Measurements from ENCODE around the gene FCHO1. TPM values are rescaled to one million over a fixed set of nuclear protein-coding genes. Genes with fewer than 3 reads are reported as not detected.

Gene FCHO1
- total and polyA plus RNA-seq, 10 of the 15 experiments (the other 5 are each of a cell fraction or from before 2014, with no cell fraction given): 0.14 to 45.8 (median 15.8) TPM

DNA sequence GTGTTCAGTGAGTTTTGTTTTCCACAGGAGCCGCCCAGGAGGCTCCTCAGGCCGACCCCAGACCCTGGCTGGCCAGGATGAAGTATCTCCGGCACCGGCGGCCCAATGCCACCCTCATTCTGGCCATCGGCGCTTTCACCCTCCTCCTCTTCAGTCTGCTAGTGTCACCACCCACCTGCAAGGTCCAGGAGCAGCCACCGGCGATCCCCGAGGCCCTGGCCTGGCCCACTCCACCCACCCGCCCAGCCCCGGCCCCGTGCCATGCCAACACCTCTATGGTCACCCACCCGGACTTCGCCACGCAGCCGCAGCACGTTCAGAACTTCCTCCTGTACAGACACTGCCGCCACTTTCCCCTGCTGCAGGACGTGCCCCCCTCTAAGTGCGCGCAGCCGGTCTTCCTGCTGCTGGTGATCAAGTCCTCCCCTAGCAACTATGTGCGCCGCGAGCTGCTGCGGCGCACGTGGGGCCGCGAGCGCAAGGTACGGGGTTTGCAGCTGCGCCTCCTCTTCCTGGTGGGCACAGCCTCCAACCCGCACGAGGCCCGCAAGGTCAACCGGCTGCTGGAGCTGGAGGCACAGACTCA, 56.5 kb downstream of the FCHO1 start (continued):
- no peak for TF ChIP-seq TBL1XR1 (IDR thresholded peaks at IDR 0.05; ENCODE audit: low read depth, low read length)
- TF ChIP-seq, protein P1, sequence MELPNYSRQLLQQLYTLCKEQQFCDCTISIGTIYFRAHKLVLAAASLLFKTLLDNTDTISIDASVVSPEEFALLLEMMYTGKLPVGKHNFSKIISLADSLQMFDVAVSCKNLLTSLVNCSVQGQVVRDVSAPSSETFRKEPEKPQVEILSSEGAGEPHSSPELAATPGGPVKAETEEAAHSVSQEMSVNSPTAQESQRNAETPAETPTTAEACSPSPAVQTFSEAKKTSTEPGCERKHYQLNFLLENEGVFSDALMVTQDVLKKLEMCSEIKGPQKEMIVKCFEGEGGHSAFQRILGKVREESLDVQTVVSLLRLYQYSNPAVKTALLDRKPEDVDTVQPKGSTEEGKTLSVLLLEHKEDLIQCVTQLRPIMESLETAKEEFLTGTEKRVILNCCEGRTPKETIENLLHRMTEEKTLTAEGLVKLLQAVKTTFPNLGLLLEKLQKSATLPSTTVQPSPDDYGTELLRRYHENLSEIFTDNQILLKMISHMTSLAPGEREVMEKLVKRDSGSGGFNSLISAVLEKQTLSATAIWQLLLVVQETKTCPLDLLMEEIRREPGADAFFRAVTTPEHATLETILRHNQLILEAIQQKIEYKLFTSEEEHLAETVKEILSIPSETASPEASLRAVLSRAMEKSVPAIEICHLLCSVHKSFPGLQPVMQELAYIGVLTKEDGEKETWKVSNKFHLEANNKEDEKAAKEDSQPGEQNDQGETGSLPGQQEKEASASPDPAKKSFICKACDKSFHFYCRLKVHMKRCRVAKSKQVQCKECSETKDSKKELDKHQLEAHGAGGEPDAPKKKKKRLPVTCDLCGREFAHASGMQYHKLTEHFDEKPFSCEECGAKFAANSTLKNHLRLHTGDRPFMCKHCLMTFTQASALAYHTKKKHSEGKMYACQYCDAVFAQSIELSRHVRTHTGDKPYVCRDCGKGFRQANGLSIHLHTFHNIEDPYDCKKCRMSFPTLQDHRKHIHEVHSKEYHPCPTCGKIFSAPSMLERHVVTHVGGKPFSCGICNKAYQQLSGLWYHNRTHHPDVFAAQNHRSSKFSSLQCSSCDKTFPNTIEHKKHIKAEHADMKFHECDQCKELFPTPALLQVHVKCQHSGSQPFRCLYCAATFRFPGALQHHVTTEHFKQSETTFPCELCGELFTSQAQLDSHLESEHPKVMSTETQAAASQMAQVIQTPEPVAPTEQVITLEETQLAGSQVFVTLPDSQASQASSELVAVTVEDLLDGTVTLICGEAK (IDR thresholded peaks at IDR 0.05; ENCODE audit: borderline replicate concordance): no peak

DNA sequence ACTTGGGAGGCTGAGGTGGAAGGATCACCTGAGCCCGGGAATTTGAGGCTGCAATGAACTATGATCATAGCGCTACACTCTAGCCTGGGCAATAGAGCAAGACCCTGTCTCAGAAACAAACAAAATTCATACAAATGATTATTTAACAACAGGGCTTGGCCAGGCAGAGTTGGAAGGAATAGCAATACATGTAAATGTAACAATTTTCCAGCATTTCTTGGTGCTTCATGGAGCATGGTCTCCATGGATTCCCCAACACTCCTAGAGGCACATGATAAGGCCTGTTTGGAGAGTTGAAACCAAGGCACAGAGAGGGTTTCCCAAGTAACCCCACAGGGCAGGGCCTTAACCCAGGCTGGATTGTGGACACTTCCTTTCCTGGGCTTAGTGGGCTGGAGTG, 59.8 kb downstream of the FCHO1 start:
- intact Hi-C loops (cut with micrococcal nuclease; ENCODE audit: unreplicated experiment) (no loop called here), in situ Hi-C loops (cut with MboI) (no loop called here)
- BruUV-seq (replicated peaks): no TSS peak
- ChIA-PET POLR2A (no interaction called here), SMC1A (ENCODE audit: uncharacterized antibody, unreplicated experiment) (no interaction called here), CTCF (no interaction called here), RAD21 (ENCODE audit: unreplicated experiment) (no interaction called here)
- Histone ChIP-seq H3K4me3 (no peak overlapping the region), H3K4me1 (ENCODE audit: control insufficient read depth, insufficient read depth, low read length) (no peaks in the 10 kb centered on the region), H3K79me2 (ENCODE audit: control insufficient read depth, insufficient read depth, low read length) (no peaks in the 10 kb centered on the region), H3K27me3 (replicated peaks in 1 of 2; ENCODE audit: control insufficient read depth in 2 of 2, insufficient read depth in 2 of 2, low read length in 1 of 2) (peaks cover 4% of the 10 kb centered on the region in 2 experiments; a peak in 3 of 4 replicates), H3K27ac (ENCODE audit: control insufficient read depth, insufficient read depth) (no peak overlapping the region), H3K9ac (ENCODE audit: control insufficient read depth, insufficient read depth, low read length) (no peak overlapping the region), H2AFZ (ENCODE audit: control insufficient read depth, low read depth, low read length) (no peak overlapping the region), H4K20me1 (ENCODE audit: control insufficient read depth, insufficient read depth) (no peaks in the 10 kb centered on the region), H3K9me3 (replicated peaks; ENCODE audit: control insufficient read depth, insufficient read depth, low read length) (no peaks in the 10 kb centered on the region), H3K36me3 (ENCODE audit: control insufficient read depth in 2 of 2, insufficient read depth in 2 of 2, low read length in 1 of 2) (no peaks in the 10 kb centered on the region), H3K4me2 (ENCODE audit: control insufficient read depth, insufficient read depth) (no peak overlapping the region)
- no peak for TF ChIP-seq POU2F2 (IDR thresholded peaks at IDR 0.05; ENCODE audit: borderline replicate concordance, low read depth, low read length)
- TF ChIP-seq, protein P2, sequence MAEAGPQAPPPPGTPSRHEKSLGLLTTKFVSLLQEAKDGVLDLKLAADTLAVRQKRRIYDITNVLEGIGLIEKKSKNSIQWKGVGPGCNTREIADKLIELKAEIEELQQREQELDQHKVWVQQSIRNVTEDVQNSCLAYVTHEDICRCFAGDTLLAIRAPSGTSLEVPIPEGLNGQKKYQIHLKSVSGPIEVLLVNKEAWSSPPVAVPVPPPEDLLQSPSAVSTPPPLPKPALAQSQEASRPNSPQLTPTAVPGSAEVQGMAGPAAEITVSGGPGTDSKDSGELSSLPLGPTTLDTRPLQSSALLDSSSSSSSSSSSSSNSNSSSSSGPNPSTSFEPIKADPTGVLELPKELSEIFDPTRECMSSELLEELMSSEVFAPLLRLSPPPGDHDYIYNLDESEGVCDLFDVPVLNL (IDR thresholded peaks at IDR 0.05; ENCODE audit: low read depth, low read length): no peak
- no peak for TF ChIP-seq TARDBP (IDR thresholded peaks at IDR 0.05; ENCODE audit: borderline replicate concordance)
- no peak for TF ChIP-seq EED (IDR thresholded peaks at IDR 0.05; ENCODE audit: low read depth)
- no peak for TF ChIP-seq YY1 (IDR thresholded peaks at IDR 0.05; ENCODE audit: low read depth, low read length)
- no peak for TF ChIP-seq NBN (IDR thresholded peaks at IDR 0.05)
- TF ChIP-seq, protein P3, sequence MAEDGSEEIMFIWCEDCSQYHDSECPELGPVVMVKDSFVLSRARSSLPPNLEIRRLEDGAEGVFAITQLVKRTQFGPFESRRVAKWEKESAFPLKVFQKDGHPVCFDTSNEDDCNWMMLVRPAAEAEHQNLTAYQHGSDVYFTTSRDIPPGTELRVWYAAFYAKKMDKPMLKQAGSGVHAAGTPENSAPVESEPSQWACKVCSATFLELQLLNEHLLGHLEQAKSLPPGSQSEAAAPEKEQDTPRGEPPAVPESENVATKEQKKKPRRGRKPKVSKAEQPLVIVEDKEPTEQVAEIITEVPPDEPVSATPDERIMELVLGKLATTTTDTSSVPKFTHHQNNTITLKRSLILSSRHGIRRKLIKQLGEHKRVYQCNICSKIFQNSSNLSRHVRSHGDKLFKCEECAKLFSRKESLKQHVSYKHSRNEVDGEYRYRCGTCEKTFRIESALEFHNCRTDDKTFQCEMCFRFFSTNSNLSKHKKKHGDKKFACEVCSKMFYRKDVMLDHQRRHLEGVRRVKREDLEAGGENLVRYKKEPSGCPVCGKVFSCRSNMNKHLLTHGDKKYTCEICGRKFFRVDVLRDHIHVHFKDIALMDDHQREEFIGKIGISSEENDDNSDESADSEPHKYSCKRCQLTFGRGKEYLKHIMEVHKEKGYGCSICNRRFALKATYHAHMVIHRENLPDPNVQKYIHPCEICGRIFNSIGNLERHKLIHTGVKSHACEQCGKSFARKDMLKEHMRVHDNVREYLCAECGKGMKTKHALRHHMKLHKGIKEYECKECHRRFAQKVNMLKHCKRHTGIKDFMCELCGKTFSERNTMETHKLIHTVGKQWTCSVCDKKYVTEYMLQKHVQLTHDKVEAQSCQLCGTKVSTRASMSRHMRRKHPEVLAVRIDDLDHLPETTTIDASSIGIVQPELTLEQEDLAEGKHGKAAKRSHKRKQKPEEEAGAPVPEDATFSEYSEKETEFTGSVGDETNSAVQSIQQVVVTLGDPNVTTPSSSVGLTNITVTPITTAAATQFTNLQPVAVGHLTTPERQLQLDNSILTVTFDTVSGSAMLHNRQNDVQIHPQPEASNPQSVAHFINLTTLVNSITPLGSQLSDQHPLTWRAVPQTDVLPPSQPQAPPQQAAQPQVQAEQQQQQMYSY (CRISPR knock-in tag; IDR thresholded peaks at IDR 0.05): no peak
- TF ChIP-seq MTA2 (IDR thresholded peaks at IDR 0.05; ENCODE audit: low read depth): no peak
- no peak for FAIRE-seq
- no peak for DNase-seq (ENCODE audit: low read depth, low spot score)
- ATAC-seq: no peak
- WGBS (ENCODE audit: insufficient coverage, insufficient replicate concordance, low lambda C conversion rate, missing lambda C conversion rate): 61% methylated on average over 2 of the region's 2 CpGs

Measured in GM12878 (cell line).